Left lobe of liver (tissue), 2 donors: ENCODE measurements around the gene KIF2A. TPM values are rescaled to one million over a fixed set of nuclear protein-coding genes. Genes with fewer than 3 reads are reported as not detected.

ENCODE experiments used
- ATAC-seq: fragments of 200-7000 bp; cut with Tn5 transposase; one replicate; pipeline ENCODE4 v1.9.1; 2020; ENCODE audit warnings: mild to moderate bottlenecking, moderate library complexity
- DNase-seq: peaks from one replicate; pipeline ENCODE4 v3.0.0-alpha.2; 2020; ENCODE audit warnings: low spot score
- total RNA-seq: library from RNA; stranded (reverse); gene quantifications from one replicate; pipeline ENCODE4 v1.2.1, GENCODE V29; 2021
- donor health status: DM: no; HTN: no; CAD: no; lungs with moderate emphysema.
- donor health status: DM: no; HTN: yes; CAD: no.

Gene KIF2A
- 5.6 TPM for total RNA-seq

DNA sequence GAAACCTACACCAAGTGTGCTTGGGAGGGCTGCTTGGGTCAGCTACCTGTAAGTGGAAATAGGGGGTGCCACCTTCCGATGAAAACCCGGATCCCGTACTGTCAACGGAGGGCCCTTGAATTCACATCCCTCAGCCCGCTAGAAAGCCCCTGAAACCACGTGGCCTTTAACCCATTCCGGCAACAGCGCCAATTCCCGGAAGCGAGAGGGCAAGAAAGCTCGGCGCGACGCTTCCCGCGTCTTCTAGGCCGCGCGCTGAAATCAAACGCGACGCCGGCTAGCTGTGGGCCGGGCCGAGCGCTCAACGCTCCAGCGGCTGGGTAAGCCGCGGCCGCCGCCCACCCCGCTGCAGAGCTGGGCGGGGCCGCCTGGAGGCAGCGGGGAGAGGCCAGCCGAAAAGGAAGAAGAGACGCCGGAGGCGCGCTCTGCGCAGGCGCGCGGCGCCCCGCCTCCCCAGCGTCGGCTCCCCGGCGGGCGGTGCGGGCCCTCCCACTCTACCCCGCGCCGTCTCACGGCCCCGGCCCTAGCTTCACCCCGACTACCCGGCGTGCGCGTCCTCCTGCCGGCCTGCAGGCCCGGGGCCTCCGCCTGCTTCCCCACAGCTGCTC is at the start of gene KIF2A:
Gene KIF2A (plus strand): TSS at position 492 of the 608 bp plus-strand sequence. CDS start 267 bp downstream, outside the sequence.
- ATAC-seq (peak; percentile 98), DNase-seq (peak; percentile 91)

DNA sequence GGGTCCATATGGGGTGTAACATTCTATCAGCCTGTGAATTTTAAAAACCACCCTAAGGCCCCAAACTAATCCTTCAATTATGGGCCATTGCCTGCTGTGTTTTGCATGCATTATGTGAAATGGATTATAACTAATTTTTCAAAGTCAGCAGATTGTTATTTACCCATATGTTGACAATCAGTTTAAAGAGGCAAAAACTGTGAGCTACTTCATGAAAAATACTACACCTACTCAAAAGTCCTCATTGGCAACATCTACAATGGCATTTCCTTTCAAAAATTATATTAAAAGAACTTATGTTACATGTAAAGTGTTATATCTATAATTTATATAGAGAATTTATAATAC is 49.0 kb upstream of the KIF2A start:
- ATAC-seq (no peak), DNase-seq (no peak)

DNA sequence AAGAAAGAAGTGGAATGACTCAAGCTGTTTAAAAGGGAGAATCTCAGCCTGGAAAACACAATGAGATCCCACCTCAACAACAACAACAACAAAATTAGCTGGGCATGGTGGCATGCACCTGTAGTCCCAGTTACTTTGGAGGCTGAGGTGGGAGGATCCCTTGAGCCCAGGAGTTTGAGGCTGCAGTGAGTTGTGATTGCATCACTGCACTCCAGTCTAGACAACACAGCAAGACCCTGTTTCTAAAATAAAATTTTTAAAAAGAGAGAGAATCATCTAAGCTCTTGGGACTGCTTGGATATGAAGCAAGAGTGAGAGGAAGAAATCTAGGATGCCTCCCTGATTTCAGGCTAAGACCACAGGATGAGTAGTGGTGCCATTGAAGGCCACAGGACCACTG is 47.4 kb upstream of the KIF2A start:
- no peak for DNase-seq
- ATAC-seq: no peak

DNA sequence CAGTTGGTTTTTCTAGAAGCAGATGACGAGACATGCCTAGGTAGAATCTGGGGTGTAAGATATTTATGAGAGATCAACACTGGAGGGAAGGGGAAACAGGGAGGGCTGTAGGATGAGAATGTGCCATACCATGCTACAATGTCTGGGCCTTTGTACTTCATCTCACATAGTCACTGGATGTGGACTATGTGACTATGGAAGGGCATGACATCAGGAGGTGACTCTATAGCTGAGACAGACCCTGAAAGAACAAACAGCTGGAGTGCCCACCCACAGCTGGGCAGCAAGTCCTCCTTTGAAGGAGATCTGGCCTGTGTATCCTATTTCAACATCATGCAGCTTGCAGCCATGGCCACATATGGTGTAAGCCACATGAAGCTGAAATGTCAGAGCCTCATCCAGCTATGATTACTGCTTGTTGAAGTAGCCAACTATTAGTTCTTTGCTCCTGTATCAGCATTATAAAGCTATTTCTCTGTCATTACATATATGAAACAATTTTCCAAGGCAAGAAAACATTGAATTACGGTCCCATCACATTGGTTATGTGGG is 46.2 kb upstream of the KIF2A start:
- ATAC-seq (no peak), DNase-seq (no peak)

DNA sequence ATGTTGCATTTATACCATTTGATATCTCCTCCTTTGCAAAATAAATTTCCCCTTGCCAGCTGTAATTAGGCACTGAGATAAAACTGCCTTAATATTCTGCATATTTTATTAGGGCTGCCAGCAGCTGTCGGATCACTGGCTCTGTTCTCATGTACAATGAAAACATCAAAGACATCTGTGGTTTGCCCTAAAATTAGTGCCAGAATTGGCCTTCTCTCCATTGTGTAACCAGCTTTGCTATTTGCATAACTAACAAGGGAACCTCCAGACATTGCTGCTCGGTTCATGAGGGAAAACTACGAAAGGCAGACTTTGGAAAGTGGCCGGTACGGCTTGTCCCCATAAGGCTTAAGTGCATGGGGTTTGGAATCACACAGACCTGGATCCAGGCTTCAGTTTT is 45.5 kb upstream of the KIF2A start:
- DNase-seq: no peak
- no peak for ATAC-seq

DNA sequence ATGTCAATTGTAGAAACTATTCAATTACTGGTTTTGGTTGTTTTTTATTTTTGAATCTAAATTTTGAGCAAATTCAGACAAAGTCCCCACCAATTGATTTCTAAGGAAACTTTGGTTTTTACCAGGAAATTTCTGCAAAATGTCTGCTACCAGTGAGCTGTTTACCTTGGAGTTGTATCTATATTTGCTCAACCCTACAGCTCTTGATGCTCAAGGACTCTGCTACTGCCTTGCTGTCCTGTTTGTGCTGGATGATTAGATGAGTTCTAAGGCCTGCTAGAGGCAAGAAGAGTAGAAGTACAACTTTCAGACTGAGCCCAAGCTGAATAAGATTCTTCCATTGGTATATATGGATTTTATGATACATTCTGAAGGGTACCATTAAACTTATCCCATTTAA is 42.6 kb upstream of the KIF2A start:
- no peak for DNase-seq
- ATAC-seq: no peak

DNA sequence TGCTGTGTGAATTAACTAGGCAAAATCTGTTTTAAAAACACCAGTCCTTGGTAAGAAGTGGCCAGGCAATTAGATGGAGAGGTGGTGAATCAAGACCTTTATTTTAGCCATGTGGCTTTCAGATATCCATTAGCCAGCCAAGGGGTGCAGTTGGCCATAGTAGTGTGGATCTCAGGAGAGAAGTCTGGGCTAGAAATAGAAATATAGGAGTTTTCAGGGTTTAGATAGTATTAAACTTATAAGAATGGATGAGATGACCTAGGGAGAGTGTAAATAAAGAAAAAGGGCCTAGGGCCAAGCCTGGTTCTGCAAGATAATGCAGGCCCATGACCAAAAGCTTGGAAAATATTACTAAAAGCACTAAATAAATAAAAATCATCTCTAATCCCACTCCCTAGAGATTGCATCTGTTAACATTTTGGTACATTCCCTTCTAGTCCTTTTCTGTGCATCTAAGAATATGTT is 40.3 kb upstream of the KIF2A start:
- no peak for DNase-seq
- no peak for ATAC-seq

DNA sequence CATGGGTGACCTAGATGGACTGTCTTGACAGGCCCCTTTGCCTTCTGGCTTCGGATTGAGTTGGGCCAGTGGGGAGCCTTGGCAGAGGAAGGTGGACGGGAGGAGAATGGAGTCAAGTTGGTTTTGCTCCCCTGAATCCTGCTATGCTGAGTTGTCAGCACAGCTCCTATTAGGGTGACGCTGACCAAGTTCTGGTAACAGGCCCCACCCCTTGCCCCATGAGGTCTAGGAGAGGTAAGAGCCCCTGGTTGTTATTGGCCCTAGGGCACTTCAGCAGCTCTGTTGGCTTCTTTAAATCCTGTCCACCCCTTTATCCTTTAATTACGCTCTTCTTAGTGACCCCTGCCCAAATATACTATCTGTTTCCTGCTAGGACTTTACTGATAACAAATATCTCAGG is 39.4 kb upstream of the KIF2A start:
- no peak for DNase-seq
- no peak for ATAC-seq

DNA sequence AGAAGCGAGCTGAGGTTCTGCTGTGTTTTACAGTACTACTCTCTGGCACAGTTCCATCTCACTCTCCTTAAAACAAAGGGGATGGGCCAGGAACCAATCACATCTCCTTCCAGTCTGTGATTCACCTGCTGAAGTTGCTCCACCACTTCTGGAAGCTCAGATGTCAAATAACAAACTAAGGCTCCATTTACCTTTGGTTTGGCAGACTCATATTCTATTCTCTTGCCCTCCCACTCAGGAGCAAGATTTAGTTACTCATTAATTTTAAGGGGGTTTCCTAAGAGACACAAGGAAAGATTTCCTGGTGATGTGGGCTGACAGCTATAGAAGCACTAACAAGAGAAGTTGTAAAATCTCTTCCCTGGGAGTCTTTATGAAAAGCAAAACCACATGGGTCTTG is 37.8 kb upstream of the KIF2A start:
- ATAC-seq (no peak), DNase-seq (no peak)

DNA sequence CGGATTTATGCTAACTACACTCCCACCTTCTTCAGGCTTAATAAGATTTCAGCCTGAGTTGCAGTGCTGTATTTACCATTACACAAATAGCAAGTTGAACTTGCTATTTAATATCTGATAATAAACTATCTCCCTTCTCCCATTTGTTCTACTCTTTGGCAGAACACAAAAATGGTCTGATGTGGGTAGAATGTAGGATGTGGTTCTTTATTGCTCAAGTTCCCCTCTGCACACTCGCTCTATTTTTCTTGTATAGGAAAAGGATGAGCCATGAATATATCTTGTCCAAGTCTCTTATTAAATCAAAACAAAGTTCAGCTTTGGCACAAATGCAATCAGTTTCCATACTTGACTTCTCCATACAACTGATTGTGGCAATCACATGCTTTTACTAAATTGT is 37.2 kb upstream of the KIF2A start:
- ATAC-seq: no peak
- no peak for DNase-seq

DNA sequence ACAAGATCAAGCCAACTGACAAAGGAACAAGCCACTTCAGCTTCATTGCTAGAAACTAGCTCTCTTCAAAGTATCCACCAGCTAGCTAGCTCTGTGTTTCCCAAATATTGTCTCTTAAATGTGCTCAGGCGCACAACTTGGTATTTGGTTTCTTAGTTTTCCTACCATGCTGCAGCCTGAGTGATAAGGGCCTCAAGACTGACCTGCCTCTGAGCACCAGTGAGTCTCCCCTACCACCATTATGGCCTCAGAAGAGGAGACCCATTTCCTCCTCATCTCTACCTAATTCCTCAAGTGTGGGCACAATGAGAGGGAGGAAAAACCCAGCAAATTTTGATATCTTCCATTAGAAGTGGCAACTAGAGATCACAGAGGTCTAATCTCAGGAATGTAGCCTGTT is 34.6 kb upstream of the KIF2A start:
- ATAC-seq (no peak), DNase-seq (no peak)

DNA sequence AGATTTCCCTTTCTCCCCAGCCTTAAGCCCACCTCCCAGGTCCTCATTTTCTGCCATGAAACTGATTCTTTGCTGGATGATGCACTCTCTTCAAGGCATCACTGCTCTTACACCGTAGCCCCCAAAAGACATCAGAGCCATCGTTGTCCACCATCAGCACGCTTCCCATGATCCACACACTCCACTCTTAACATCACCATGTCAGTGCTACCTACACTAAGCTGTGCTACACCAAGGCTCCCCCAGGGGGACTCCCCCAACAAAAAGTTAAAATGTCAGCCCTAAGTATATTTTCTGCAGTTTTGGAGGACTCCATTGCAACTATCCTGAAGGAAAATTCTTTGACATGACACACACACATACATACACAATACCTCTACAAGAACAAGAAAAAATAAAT is 34.1 kb upstream of the KIF2A start:
- no peak for DNase-seq

DNA sequence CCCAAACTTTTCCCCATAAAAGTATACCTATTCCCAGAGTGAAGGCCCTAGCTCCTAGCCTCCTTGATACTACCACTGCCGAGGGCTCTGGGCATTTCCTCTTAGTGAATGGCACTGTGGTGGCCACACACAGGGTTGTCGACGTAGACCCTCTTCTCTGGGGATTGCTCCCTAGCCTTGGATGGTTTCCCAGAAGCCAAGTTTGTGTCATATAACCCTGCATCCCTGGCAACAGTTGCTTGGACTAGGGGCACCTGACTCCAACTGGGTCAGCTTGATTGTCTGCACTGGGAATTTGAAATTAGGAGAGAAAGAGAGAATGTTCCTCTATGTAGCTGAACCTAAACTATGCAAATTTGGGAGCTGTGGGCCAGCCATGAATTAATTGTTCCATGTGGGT is 32.3 kb upstream of the KIF2A start:
- no peak for DNase-seq
- no peak for ATAC-seq

More for the DNA sequence above, 34.1 kb upstream of the KIF2A start:
- ATAC-seq: no peak

DNA sequence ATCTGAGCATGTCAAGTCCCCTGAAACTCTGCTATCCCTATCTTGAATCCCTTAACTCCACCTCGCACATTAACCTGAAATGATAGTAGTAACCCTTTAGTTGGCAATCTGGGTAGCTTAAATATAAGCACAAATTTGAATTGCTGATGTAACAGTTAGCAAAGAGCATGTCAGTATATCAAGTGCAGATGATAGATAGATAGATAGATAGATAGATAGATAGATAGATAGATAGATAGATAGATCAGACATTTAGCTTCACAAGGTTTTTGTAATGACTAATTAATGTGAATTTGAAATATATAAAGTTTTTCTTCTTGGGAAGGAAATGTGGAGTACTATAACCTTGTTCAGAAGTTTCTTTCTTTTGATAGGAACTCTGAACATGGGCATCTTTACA is 30.4 kb upstream of the KIF2A start:
- DNase-seq (no peak), ATAC-seq (no peak)

DNA sequence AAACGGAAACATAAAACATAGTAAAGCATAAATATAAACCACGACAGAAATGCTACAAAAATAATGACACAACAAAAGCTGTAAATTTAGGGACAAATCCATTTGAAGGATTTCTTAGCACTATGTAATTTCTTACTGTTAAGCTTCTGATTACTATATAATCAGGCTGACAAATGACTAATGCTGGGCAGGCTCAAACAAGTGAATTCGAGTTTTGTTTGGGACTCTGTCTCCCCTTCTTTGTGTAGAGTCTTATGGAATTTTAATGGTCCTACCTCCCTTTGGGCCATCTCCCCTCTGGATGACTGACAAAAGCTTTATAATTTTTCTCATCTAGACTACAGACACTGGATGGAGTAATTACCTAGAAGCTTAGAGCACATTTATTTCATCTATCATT is 24.6 kb upstream of the KIF2A start:
- no peak for ATAC-seq
- DNase-seq: no peak

DNA sequence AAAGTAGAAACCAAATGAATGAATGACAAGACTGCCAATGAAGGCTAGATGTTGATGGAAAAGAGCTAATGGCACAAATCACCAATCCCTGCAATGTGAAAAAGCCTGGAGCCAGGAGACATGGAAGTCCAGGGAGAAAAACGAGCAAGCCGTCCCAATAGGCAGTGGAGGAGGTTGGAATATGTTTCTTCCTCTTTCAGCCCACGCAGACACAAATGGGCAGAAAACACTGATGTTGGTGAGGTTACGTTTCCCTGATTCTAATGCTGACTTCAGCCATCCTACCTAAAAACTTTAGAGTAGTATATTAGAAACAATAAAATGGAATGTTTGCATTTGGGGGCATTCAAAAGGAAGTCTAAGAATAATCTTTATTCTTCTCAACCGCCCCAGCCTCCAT is 23.9 kb upstream of the KIF2A start:
- ATAC-seq (no peak), DNase-seq (no peak)

DNA sequence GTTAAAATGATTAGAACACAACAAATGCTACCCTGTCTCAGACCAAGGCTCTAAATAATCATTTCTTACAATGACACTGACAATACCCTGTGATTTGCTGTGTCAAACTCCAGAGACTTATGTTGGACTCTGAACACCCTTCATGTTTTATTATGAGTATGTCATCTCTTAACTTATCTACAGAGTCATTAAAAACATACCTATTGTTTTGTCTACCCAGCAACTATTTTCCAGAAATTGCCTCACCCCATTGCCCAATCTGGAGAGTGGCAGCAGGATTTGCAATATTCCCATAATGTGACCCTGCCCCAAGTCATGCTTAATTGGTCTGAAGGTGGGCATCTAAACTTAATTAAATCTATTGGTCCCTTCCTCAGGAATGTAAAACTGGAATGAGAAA is 23.0 kb upstream of the KIF2A start:
- DNase-seq (no peak), ATAC-seq (no peak)

DNA sequence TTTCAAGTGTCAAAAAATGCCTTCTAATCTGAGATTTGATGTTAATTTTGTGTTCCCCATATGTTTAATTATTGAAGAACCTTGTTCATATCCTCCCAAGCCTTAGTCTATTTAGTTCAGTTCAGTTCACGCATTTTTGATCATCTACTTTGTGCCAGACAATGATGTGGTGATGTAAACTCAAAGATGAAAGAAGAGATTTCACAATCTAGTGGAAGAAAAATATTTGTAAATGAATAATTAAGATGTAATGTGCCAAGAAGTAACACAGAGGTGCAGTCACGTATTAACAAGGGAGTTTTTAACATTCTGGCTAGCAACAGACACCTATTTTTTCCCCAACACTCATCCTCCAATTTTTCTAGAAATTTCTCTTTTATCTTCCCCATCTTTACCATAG is 22.1 kb upstream of the KIF2A start:
- ATAC-seq (no peak), DNase-seq (no peak)

DNA sequence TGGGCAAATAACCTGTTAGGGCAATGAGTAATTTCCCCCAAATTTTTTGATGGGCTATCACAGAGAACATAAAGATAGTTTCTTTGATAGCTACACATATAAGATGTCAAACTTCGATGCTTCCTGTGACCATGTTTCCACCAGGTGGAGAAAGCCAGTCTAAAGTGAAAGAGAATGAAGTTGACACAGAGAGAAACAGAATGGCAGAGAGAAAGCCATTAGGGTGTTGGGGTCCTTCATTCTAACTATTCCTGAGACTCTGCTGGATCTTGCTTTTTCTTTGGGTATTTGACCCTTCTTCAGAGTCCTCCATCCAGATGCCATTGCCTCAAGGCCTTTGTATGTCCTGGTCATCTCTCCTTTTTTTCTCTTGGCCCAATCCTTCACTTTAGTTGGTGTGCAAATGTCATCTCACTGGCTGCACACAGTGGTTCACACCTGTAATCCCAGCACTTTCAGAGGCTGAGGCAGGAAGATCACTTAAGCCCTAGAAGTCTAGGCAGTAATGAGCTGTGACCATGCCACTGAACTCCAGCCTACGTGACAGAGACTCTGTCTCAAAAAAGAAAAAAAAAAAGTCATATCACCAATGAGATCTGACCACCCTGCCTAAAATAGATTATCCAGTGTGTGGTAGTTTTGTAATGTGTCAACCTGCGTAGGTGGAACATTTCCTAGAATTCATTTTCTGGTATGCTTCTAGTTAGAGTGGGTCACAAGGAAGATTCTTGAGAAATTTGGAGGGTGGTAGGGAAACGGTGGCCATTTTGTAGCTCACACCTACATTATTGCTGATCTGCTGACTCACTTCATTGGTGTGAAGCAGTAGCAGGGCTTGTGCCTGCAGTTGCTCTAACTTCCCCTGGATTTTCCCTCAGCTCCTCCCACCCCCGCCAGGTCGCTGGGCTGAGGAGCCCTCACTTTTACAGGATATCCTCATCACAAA is 20.8 kb upstream of the KIF2A start:
- ATAC-seq: no peak

DNA sequence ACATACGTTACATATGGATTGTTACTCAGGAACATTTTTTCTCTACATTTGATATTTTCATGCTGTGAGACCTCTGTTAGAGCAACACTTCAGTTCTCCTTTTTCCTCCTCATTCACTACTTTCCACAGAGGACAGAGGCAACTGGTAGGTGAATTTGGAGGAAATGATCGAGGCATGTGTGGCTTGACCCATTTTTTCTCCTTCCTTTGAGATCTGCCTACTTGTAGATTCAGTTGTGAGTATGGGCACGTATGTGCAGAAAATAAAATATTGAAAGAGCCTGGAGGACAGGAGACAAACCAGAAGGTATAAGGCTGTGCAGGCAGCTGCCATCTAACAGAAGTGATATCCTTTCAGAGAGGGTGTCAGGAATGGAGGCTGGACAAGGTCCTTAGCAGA is 19.2 kb upstream of the KIF2A start:
- ATAC-seq (no peak), DNase-seq (no peak)

More for the DNA sequence above, 20.8 kb upstream of the KIF2A start:
- no peak for DNase-seq

DNA sequence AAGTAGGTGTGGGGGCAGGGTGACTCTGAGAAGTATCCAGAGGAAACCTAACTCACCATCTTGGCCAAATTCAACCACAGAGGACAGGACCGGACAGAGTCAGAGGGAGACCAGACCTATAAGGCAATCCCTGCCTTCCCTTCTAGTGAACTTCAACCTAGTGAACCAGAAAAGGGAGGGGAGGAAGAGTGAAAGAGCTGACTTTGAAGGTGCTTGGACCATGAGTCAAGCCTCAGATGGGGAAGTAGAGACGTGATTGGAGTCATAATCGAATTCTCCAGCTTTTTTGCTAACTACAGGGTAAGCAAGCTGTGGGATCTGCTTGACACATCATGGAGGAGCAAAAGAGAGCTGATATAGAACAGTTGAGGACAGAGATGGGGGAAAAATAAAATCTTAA is 18.8 kb upstream of the KIF2A start:
- ATAC-seq: no peak
- no peak for DNase-seq

DNA sequence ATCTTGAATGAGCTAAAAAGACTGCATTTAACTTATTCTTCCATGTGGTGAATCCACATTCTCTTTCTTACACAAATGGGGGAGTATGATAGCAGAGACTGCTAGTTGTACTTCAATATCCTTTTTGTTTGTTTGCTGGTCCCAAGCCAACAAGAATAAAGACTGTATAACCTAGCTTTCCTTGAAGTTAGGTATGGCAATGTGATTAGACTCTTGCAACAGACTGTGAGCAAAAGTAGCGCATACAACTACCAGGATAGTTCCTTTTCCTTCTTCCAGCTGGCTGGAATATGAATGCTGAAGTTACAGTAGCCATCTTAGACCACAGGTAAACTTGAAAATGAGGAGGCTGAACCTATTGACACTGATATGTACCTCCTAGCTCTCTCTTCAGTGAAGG is 17.9 kb upstream of the KIF2A start:
- no peak for ATAC-seq
- no peak for DNase-seq
